Measurements from ENCODE around the gene PTPN7. TPM values are rescaled to one million over a fixed set of nuclear protein-coding genes. Genes with fewer than 3 reads are reported as not detected.

Gene PTPN7
- total and polyA plus RNA-seq, 2 of the 13 experiments (the other 11 are each of a cell fraction or from before 2014, with no cell fraction given) = not detected

DNA sequence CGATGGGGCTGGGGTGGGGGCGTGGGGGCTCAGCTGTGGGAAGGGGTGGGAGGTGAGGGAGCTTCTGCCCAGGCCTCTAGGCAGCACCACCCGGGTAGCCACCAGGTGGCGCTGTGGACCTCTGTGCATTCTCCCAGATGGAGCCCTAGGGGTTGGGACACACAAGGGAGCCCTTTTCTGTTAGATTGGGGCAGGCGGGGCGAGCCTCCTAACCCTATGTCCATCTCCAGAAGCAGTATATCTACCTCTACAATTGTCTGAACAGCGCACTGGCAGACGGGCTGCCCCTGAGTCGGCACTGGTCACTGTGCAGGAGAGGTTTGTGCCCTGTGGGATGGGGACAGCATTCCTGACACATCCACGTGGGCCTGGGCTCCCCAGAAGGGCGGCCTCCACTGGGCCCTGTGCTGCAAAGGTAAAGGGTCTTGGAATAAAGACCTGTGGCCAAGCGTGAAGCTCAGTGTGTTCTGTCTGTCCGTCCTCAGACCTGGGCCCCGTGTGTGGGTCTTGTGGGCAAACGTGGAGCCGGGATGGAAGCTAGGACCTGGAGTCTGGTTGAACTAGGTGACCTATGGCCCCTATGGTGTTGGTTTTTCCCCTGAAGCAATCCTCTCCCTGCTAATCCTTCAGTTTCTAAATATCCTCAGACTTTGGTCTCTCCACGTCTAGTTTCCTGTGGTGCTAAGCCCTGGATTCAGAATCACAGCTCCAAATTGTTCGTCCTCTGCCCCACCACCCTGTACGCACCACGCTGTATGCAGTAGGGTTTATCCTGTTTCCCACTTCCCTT lies 28.8 kb upstream of the PTPN7 start (continued):
- TF ChIP-seq, protein P1, sequence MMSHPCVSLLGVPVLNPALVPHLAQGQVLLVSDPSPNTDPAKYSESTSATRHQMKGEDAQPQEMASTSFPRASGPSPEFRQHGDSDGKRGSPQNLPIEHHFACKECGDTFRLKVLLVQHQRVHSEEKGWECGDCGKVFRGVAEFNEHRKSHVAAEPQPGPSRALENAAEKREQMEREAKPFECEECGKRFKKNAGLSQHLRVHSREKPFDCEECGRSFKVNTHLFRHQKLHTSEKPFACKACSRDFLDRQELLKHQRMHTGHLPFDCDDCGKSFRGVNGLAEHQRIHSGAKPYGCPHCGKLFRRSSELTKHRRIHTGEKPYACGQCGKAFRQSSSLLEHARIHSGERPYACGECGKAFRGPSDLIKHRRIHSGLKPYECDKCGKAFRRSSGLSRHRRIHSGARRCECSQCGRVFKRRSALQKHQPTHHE (CRISPR knock-in tag; IDR thresholded peaks at IDR 0.05; ENCODE audit: borderline replicate concordance) = no peak
- TF ChIP-seq ZNF441 (CRISPR knock-in tag; IDR thresholded peaks at IDR 0.05; ENCODE audit: borderline replicate concordance) (no peak), ZNF235 (CRISPR knock-in tag; IDR thresholded peaks at IDR 0.05; ENCODE audit: borderline replicate concordance) (0 out of 2 replicates have a peak, but pooled peaks have one; percentile 55), SOX5 (CRISPR knock-in tag; IDR thresholded peaks at IDR 0.05; ENCODE audit: borderline replicate concordance) (no peak), DMAP1 (CRISPR knock-in tag; IDR thresholded peaks at IDR 0.05) (0 out of 2 replicates have a peak, but pooled peaks have one; percentile 21), ZNF329 (CRISPR knock-in tag; IDR thresholded peaks at IDR 0.05; ENCODE audit: low read depth) (no peak), HMGA1 (CRISPR knock-in tag; conservative IDR thresholded peaks at IDR 0.05) (no peak), ETS1 (CRISPR knock-in tag; IDR thresholded peaks at IDR 0.05) (no peak), ZNF407 (CRISPR knock-in tag; IDR thresholded peaks at IDR 0.05; ENCODE audit: not compliant biosample characterization) (peak; percentile 42), KLF9 (CRISPR knock-in tag; IDR thresholded peaks at IDR 0.05; ENCODE audit: low read depth) (no peak), SP140L (CRISPR knock-in tag; IDR thresholded peaks at IDR 0.05; ENCODE audit: borderline replicate concordance) (no peak), JDP2 (CRISPR knock-in tag; IDR thresholded peaks at IDR 0.05; ENCODE audit: borderline replicate concordance) (no peak), ZFP41 (CRISPR knock-in tag; IDR thresholded peaks at IDR 0.05; ENCODE audit: borderline replicate concordance) (no peak), ZNF615 (CRISPR knock-in tag; IDR thresholded peaks at IDR 0.05; ENCODE audit: borderline replicate concordance) (no peak)
- TF ChIP-seq, protein P2, sequence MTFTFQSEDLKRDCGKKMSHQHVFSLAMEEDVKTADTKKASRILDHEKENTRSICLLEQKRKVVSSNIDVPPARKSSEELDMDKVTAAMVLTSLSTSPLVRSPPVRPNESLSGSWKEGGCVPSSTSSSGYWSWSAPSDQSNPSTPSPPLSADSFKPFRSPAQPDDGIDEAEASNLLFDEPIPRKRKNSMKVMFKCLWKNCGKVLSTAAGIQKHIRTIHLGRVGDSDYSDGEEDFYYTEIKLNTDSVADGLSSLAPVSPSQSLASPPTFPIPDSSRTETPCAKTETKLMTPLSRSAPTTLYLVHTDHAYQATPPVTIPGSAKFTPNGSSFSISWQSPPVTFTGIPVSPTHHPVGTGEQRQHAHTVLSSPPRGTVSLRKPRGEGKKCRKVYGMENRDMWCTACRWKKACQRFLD (CRISPR knock-in tag; IDR thresholded peaks at IDR 0.05; ENCODE audit: borderline replicate concordance) = 0 out of 2 replicates have a peak, but pooled peaks have one; percentile 67
